HepG2 (cell line): ENCODE results near the gene CDX1. TPM values are rescaled to one million over a fixed set of nuclear protein-coding genes. Genes with fewer than 3 reads are reported as not detected.

Experiments used
- ATAC-seq: fragments of 200-7000 bp; cut with Tn5 transposase; 3 replicates; pipeline ENCODE4 v1.9.1; 2020; ENCODE audit warnings: mild to moderate bottlenecking, moderate library complexity
- BruUV-seq: library from RNA; stranded (reverse); fragments of 400-500 nt; replicated peaks from 2 replicates; lab custom pipeline; 2021; lab: Mats Ljungman, UMichigan
- CTCF ChIA-PET: fragments of 300-600 bp; formaldehyde crosslinking; extraction: SDS; loops from one replicate; lab custom pipeline; 2021; ENCODE audit warnings: low total read pairs, inconsistent platforms, low intra/inter-chr PET ratio; lab: Yijun Ruan, JAX
- POLR2A ChIA-PET: fragments of 350-600 bp; sonication (Branson Sonifier 250); formaldehyde crosslinking; loops from one replicate; lab custom pipeline; 2020; ENCODE audit warnings: antibody characterized with exemption, inconsistent platforms; lab: Yijun Ruan, JAX
- DNase-seq: peaks from one replicate; pipeline ENCODE4 v3.0.0-alpha.2; 2015; ENCODE audit warnings: low spot score
- FAIRE-seq: peaks from 3 replicates; lab custom pipeline; 2011; peaks lifted over from hg19 to GRCh38; lab: Jason Lieb, UNC
- H2AFZ ChIP-seq: one replicate; pipeline ENCODE4 v1.6.1; 2011; ENCODE audit warnings: low read length, inconsistent platforms
- H3K27ac ChIP-seq: fragments of 300-600 bp; 3 replicates; pipeline ENCODE4 v1.8.0; 2011; ENCODE audit warnings: mixed run types, mild to moderate bottlenecking, mixed read lengths, low read length, inconsistent platforms; ENCODE audit not compliant: insufficient read depth; ENCODE audit errors: extremely low read length
- H3K27me3 ChIP-seq, 2 experiments: fragments of 200-600 bp in 1 of 2; 2 replicates in 1 of 2; 3 replicates in 1 of 2; pipeline versions ENCODE4 v1.6.0 to v1.8.0; 2011; ENCODE audit warnings: low read length in 2 of 2, mild to moderate bottlenecking in 2 of 2, moderate library complexity in 2 of 2, inconsistent platforms in 1 of 2; ENCODE audit not compliant: insufficient read depth in 2 of 2, control insufficient read depth in 1 of 2
- H3K36me3 ChIP-seq, 2 experiments: fragments of 200-600 bp in 1 of 2; replicated peaks in 1 of 2; 2 replicates in 1 of 2; 3 replicates in 1 of 2; pipeline versions ENCODE4 v1.5.1 to v1.8.0; 2011; ENCODE audit warnings: low read length in 2 of 2, inconsistent platforms in 1 of 2; ENCODE audit not compliant: insufficient read depth in 2 of 2, control insufficient read depth in 1 of 2
- H3K4me1 ChIP-seq: 2 replicates; pipeline ENCODE4 v1.5.1; 2012; ENCODE audit warnings: low read length, inconsistent platforms; ENCODE audit not compliant: insufficient read depth
- H3K4me2 ChIP-seq: 2 replicates; pipeline ENCODE4 v1.6.0; 2011; ENCODE audit warnings: low read depth, low read length, inconsistent platforms
- H3K4me3 ChIP-seq, 3 experiments: fragments of 200-600 bp in 1 of 3; sonication (generic), shearing (Covaris generic) in 1 of 3; replicated peaks in 1 of 3; 2 replicates each; pipeline ENCODE4 v1.5.1; 2011 to 2016; ENCODE audit warnings: low read length in 3 of 3, inconsistent platforms in 2 of 3, low read depth in 2 of 3, mild to moderate bottlenecking in 2 of 3, control low read depth in 1 of 3, mixed read lengths in 1 of 3; ENCODE audit not compliant: insufficient read depth in 1 of 3
- H3K79me2 ChIP-seq: one replicate; pipeline ENCODE4 v1.6.1; 2011; ENCODE audit warnings: low read length, inconsistent platforms; ENCODE audit not compliant: insufficient read depth
- H3K9ac ChIP-seq: 2 replicates; pipeline ENCODE4 v1.6.0; 2011; ENCODE audit warnings: mild to moderate bottlenecking, low read depth, low read length, inconsistent platforms; ENCODE audit not compliant: insufficient read depth
- H3K9me3 ChIP-seq: 2 replicates; pipeline ENCODE4 v1.5.1; 2012; ENCODE audit warnings: mild to moderate bottlenecking, low read length
- H4K20me1 ChIP-seq: 2 replicates; pipeline ENCODE4 v1.6.0; 2011; ENCODE audit warnings: inconsistent platforms, mild to moderate bottlenecking, low read length, moderate library complexity; ENCODE audit not compliant: insufficient read depth
- CBX2 ChIP-seq, 2 experiments: fragments of 200-600 bp in 1 of 2; sonication (generic); formaldehyde crosslinking in 1 of 2; IDR thresholded peaks; 2 replicates each; pipeline versions ENCODE4 v1.7.0 to v1.8.1; 2018 to 2022; ENCODE audit warnings: low read depth in 2 of 2, low read length in 1 of 2, mild to moderate bottlenecking in 1 of 2, missing genetic modification reagents in 1 of 2
- CERS6 ChIP-seq: sonication (generic); formaldehyde crosslinking; IDR thresholded peaks from 2 replicates; pipeline ENCODE4 v1.5.0; 2020; ENCODE audit warnings: missing genetic modification reagents
- DMTF1 ChIP-seq: sonication (generic); formaldehyde crosslinking; IDR thresholded peaks from 2 replicates; pipeline ENCODE4 v1.4.0; 2020; ENCODE audit warnings: mild to moderate bottlenecking, missing genetic modification reagents
- HNRNPH1 ChIP-seq: fragments of 200-400 bp; formaldehyde crosslinking; optimal IDR thresholded peaks from 2 replicates; pipeline ENCODE3; 2017; ENCODE audit warnings: mild to moderate bottlenecking, low read depth, low read length
- IRF1 ChIP-seq: sonication (generic); formaldehyde crosslinking; IDR thresholded peaks from 2 replicates; pipeline ENCODE4 v1.4.0; 2020; ENCODE audit warnings: low read depth, mild to moderate bottlenecking, missing genetic modification reagents
- MIER2 ChIP-seq: IDR thresholded peaks from 2 replicates; pipeline ENCODE4 v1.6.1; 2016; ENCODE audit warnings: missing biosample characterization, missing genetic modification reagents
- MIXL1 ChIP-seq: IDR thresholded peaks from 2 replicates; pipeline ENCODE4 v1.6.1; 2016
- MZF1 ChIP-seq: sonication (generic); formaldehyde crosslinking; IDR thresholded peaks from 2 replicates; pipeline ENCODE4 v1.8.1; 2023; ENCODE audit warnings: mild to moderate bottlenecking, missing genetic modification reagents, borderline replicate concordance
- ZFP41 ChIP-seq: sonication (generic); formaldehyde crosslinking; IDR thresholded peaks from 2 replicates; pipeline ENCODE4 v1.4.0; 2020; ENCODE audit warnings: mild to moderate bottlenecking, missing genetic modification reagents, borderline replicate concordance
- ZNF224 ChIP-seq: sonication (generic); formaldehyde crosslinking; IDR thresholded peaks from 2 replicates; pipeline ENCODE4 v1.5.0; 2020; ENCODE audit warnings: mild to moderate bottlenecking, missing genetic modification reagents
- ZNF333 ChIP-seq: sonication (generic); formaldehyde crosslinking; IDR thresholded peaks from 2 replicates; pipeline ENCODE4 v1.4.0; 2020; ENCODE audit warnings: mild to moderate bottlenecking, missing genetic modification reagents, borderline replicate concordance
- ZNF350 ChIP-seq: sonication (generic); formaldehyde crosslinking; IDR thresholded peaks from 2 replicates; pipeline ENCODE4 v1.4.0; 2020; ENCODE audit warnings: mild to moderate bottlenecking, low read depth, missing genetic modification reagents, borderline replicate concordance
- ZNF703 ChIP-seq: sonication (generic); formaldehyde crosslinking; IDR thresholded peaks from 2 replicates; pipeline ENCODE4 v1.5.1; 2020; ENCODE audit warnings: missing genetic modification reagents, mild to moderate bottlenecking, moderate library complexity, borderline replicate concordance
- ZNF777 ChIP-seq: sonication (generic); formaldehyde crosslinking; IDR thresholded peaks from 2 replicates; pipeline ENCODE4 v1.4.0; 2020; ENCODE audit warnings: missing genetic modification reagents
- WGBS: methylation state at CpG from one replicate; pipeline ENCODE4 v1.1.6; 2017; ENCODE audit warnings: low lambda C conversion rate; 5-methylcytosine and 5-hydroxymethylcytosine counted together
- in situ Hi-C: cut with HindIII; loops from 2 replicates; pipeline ENCODE4 v1.10.0; 2017; ENCODE audit warnings: low pct_unique_long_range_greater_than_20kb; ENCODE audit not compliant: extremely low pct_ligation_motif_present
- intact Hi-C: fragments of 100-400 bp; cut with micrococcal nuclease; formaldehyde crosslinking; loops from one replicate; pipeline ENCODE4 v1.10.0; 2022; ENCODE audit not compliant: unreplicated experiment
- polyA plus RNA-seq, 8 experiments: library from polyadenylated mRNA; depleted of rRNA in 3 of 8; stranded (reverse) in 7 of 8; unstranded in 1 of 8; fragments of >200 nt; fragmentation: Illumina TruSeq in 4 of 8; extraction: Trizol in 4 of 8; gene quantifications; 2 replicates each; pipeline versions ENCODE4 v1.2.1 to v1.2.3, GENCODE V29; 2011 to 2016; ENCODE audit warnings: low read depth in 4 of 8, missing spikeins in 1 of 8, mixed read lengths in 1 of 8; ENCODE audit not compliant: insufficient read depth in 1 of 8
- total RNA-seq, 5 experiments: library from RNA; depleted of rRNA; stranded (reverse); fragments of >200 nt; fragmentation: Illumina TruSeq; extraction: Trizol; gene quantifications; 2 replicates each; pipeline ENCODE4 v1.2.3, GENCODE V29; 2016; ENCODE audit warnings: low read depth in 1 of 5

The CDX1 gene
- total and polyA plus RNA-seq, 2 of the 13 experiments (the other 11 are each of a cell fraction or from before 2014, with no cell fraction given), result not detected

- intact Hi-C loops (no loop called here), in situ Hi-C loops (no loop called here)
- no peak for DNase-seq
- BruUV-seq, result no TSS peak
- CTCF ChIA-PET, result no interaction called here
- no peak overlapping the region for H3K4me2 ChIP-seq
- peaks cover 4 to 61% of the 10 kb centered on the region in 2 experiments; a peak in 3 of 5 replicates for H3K27me3 ChIP-seq
- no peaks in the 10 kb centered on the region for H3K9me3 ChIP-seq
- ATAC-seq, result no peak
- H3K79me2 ChIP-seq, result no peaks in the 10 kb centered on the region
- POLR2A ChIA-PET, result no interaction called here
- no peaks in the 10 kb centered on the region for H4K20me1 ChIP-seq
- H3K4me3 ChIP-seq, result no peak overlapping the region
- no peak for FAIRE-seq
- WGBS, result 7% methylated on average over 3 of the region's 13 CpGs
- no peaks in the 10 kb centered on the region for H3K36me3 ChIP-seq
- H2AFZ ChIP-seq, result no peak overlapping the region
- H3K4me1 ChIP-seq, result no peaks in the 10 kb centered on the region
- TF ChIP-seq ZFP41 (CRISPR knock-in tag) (no peak), DMTF1 (no peak), IRF1 (CRISPR knock-in tag) (no peak), CBX2 (IDR thresholded peaks at IDR 0.05; ENCODE audit: low read depth, low read length) (no peak), CBX2 (CRISPR knock-in tag; IDR thresholded peaks at IDR 0.05; ENCODE audit: low read depth) (no peak), CERS6 (CRISPR knock-in tag) (no peak), ZNF777 (CRISPR knock-in tag) (no peak), ZNF224 (CRISPR knock-in tag) (no peak), HNRNPH1 (no peak), MZF1 (CRISPR knock-in tag) (no peak), ZNF703 (CRISPR knock-in tag) (no peak), MIER2 (no peak), ZNF350 (CRISPR knock-in tag) (no peak), MIXL1 (CRISPR knock-in tag) (no peak), ZNF333 (CRISPR knock-in tag) (no peak)
- H3K27ac ChIP-seq, result no peak overlapping the region
- H3K9ac ChIP-seq, result no peak overlapping the region
Measured at GRCh38 chr5:150204590-150204960, 38.0 kb downstream of the CDX1 start.
